Measurements from ENCODE around the gene TMEM178B.

Gene TMEM178B

GRCh38 chr7:141119187-141119586 lies 45.3 kb downstream of the TMEM178B start:
- no peak for TF ChIP-seq CTCF (IDR thresholded peaks at IDR 0.05; ENCODE audit: control extremely low read depth, extremely low read depth, low read depth, missing control alignments)
- DNase-seq (ENCODE audit: extremely low spot score): no peak
- ChIA-PET POLR2A (no interaction called here), CTCF (interaction anchor here (1.0 kb wide), 1 partner anchor 31 kb away, joined by 3 read pairs; no protein-coding TSS in a partner anchor)

DNA sequence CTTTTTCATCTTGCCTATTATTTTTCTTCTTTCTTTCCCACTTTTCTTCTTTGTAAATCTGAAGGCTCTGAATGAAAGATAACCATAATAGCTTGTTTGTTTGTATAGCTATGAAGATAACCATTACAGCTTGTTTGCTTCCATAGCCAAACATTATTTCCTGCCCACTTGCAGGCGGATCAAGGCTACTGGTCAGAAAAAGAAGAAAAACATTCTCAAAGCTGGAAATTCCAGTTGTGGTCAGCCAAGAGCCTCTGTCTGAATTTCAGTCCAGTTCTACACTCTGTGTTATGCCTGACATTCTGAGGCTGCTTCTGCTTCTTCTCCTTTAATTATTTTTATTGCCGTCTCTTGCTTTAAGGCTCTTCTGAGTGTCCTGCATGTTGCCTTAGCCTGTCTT lies 48.9 kb downstream of the TMEM178B start:
- CTCF ChIA-PET: interaction anchor here (1.3 kb wide), 1 partner anchor 22 kb away, joined by 3 read pairs; no protein-coding TSS in a partner anchor
- POLR2A ChIA-PET: no interaction called here
- no peak for DNase-seq (ENCODE audit: extremely low spot score)
- no peak for TF ChIP-seq CTCF (IDR thresholded peaks at IDR 0.05; ENCODE audit: control extremely low read depth, extremely low read depth, low read depth, missing control alignments)

DNA sequence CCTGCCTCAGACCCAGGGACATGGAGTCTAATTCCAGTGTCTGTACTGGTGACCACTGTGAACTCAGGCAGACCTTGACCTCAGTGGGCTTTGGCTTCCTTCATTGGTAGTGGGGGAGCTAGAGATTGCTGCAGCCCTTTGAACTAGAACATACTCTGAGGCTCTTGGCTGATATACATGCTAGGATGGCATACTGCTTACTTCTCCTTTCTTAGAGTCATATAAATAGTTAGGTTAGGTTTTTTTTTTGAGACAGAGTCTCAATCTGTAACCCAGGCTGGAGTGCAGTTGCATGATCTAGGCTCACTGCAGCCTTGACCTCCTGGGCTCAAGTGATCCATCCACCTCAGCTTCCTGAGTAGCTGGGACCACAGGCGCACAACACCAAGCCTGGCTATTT lies 49.7 kb downstream of the TMEM178B start:
- CTCF ChIA-PET: interaction anchor here (1.3 kb wide), 1 partner anchor 22 kb away, joined by 3 read pairs; no protein-coding TSS in a partner anchor
- no peak for DNase-seq (ENCODE audit: extremely low spot score)
- POLR2A ChIA-PET: no interaction called here
- TF ChIP-seq CTCF (IDR thresholded peaks at IDR 0.05; ENCODE audit: control extremely low read depth, extremely low read depth, low read depth, missing control alignments): no peak

GRCh38 chr7:141126107-141126506 lies 52.2 kb downstream of the TMEM178B start:
- ChIA-PET CTCF (no interaction called here), POLR2A (no interaction called here)
- no peak for TF ChIP-seq CTCF (IDR thresholded peaks at IDR 0.05; ENCODE audit: control extremely low read depth, extremely low read depth, low read depth, missing control alignments)
- no peak for DNase-seq (ENCODE audit: extremely low spot score)

DNA sequence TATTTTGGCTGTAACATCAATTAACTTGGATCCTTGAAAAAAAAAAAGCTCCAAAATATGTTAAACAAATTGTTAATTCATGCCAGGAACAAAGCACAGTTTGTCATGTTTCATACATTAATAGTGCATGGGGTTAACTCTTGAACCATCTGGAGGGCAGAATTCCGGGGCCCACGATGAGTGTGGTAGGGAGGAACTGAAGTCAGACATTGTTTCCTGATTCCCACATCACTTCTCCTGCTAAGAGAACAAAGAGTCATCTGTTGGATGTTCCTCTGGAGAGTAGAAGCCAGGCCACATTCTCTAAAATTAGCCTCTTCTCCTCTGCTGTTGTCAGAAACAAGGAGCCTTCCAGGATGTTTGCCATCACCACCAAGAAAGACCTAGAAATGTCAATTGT lies 54.6 kb downstream of the TMEM178B start:
- ChIA-PET CTCF (no interaction called here), POLR2A (no interaction called here)
- no peak for DNase-seq (ENCODE audit: extremely low spot score)
- no peak for TF ChIP-seq CTCF (IDR thresholded peaks at IDR 0.05; ENCODE audit: control extremely low read depth, extremely low read depth, low read depth, missing control alignments)

- TF ChIP-seq CTCF (IDR thresholded peaks at IDR 0.05; ENCODE audit: control extremely low read depth, extremely low read depth, low read depth, missing control alignments): no peak
- ChIA-PET POLR2A (no interaction called here), CTCF (no interaction called here)
- DNase-seq (ENCODE audit: extremely low spot score): no peak
Observed at GRCh38 chr7:141128931-141129330, 55.1 kb downstream of the TMEM178B start.

DNA sequence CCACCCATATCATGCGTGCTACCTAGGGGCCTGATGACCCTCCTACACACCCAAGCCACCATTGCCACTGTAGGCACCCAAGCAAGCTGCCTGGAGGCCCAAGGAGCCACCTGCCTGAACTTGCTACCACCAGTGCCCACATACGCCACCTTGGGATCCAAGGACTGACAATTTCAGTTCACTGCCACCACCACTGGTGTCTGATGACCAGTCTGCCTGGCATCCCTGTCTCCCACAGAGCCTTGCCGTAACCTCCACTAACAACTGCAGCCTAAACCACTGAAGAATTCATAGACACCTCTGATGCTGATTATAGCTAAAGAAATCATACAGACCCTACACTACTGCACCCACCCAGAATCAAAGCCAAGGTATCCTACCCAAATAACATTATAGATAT lies 58.8 kb downstream of the TMEM178B start:
- ChIA-PET POLR2A (no interaction called here), CTCF (interaction anchor here (1.6 kb wide), 2 partner anchors 9 to 40 kb away, joined by 4 read pairs; no protein-coding TSS in a partner anchor)
- no peak for DNase-seq (ENCODE audit: extremely low spot score)
- no peak for TF ChIP-seq CTCF (IDR thresholded peaks at IDR 0.05; ENCODE audit: control extremely low read depth, extremely low read depth, low read depth, missing control alignments)
